Breast epithelium (tissue), 3 donors: Measurements from ENCODE around the gene COLQ.

ENCODE experiments used
- POLR2A ChIP-seq: fragments of 450-650 bp; IDR thresholded peaks from one replicate; pipeline ENCODE4 v1.6.1; 2016; ENCODE audit warnings: antibody characterized with exemption, mild to moderate bottlenecking, moderate library complexity
- TF ChIP-seq, protein P1 (sequence below), 3 donors: fragments of 450-650 bp; IDR thresholded peaks; one replicate each; pipeline ENCODE4 v1.5.1; 2016 to 2017; ENCODE audit warnings: antibody characterized with exemption in 3 of 3, mild to moderate bottlenecking in 3 of 3, moderate library complexity in 3 of 3

DNA sequence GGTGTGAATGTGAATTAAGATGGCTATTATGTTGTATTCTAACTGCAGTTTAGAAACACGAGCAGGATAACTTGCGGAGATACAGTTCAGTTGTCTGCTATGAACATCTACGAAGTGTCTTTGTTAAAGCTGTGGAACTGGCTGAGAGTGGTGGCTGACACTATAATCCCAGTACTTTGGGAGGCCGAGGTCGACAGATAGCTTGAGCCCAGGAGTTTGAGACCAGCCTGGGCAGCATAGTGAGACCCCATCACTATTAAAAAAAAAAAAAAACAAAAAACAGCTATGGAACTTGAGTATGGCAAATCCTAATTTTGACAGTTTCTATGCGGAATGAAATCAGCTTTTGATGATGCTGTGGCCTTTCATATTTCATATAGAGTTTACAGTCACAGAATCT is 92.4 kb downstream of the COLQ start:
- TF ChIP-seq POLR2A = no peak
- TF ChIP-seq, protein P1, sequence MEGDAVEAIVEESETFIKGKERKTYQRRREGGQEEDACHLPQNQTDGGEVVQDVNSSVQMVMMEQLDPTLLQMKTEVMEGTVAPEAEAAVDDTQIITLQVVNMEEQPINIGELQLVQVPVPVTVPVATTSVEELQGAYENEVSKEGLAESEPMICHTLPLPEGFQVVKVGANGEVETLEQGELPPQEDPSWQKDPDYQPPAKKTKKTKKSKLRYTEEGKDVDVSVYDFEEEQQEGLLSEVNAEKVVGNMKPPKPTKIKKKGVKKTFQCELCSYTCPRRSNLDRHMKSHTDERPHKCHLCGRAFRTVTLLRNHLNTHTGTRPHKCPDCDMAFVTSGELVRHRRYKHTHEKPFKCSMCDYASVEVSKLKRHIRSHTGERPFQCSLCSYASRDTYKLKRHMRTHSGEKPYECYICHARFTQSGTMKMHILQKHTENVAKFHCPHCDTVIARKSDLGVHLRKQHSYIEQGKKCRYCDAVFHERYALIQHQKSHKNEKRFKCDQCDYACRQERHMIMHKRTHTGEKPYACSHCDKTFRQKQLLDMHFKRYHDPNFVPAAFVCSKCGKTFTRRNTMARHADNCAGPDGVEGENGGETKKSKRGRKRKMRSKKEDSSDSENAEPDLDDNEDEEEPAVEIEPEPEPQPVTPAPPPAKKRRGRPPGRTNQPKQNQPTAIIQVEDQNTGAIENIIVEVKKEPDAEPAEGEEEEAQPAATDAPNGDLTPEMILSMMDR (IDR thresholded peaks at IDR 0.05) = no peak
